Parathyroid adenoma (tissue), 2 donors: ENCODE results near the gene PDE8A.

Source experiments
- H2AFZ ChIP-seq: fragments of 300-600 bp; sonication (generic); one replicate; pipeline ENCODE4 v1.7.0; 2017; ENCODE audit warnings: antibody characterized with exemption, mild to moderate bottlenecking
- H3K27ac ChIP-seq: fragments of 300-600 bp; sonication (generic); one replicate; pipeline ENCODE4 v1.7.0; 2017
- H3K27me3 ChIP-seq: fragments of 300-600 bp; sonication (generic); one replicate; pipeline ENCODE4 v1.7.0; 2017; ENCODE audit warnings: low read length; ENCODE audit not compliant: control insufficient read depth, insufficient read depth
- H3K36me3 ChIP-seq: fragments of 300-600 bp; sonication (generic); one replicate; pipeline ENCODE4 v1.7.0; 2017; ENCODE audit warnings: low read length; ENCODE audit not compliant: control insufficient read depth, insufficient read depth
- H3K4me1 ChIP-seq: fragments of 300-600 bp; sonication (generic); one replicate; pipeline ENCODE4 v1.7.0; 2017; ENCODE audit warnings: control low read depth
- H3K4me2 ChIP-seq: fragments of 300-600 bp; sonication (generic); one replicate; pipeline ENCODE4 v1.7.0; 2017; ENCODE audit warnings: low read length
- H3K4me3 ChIP-seq: fragments of 300-600 bp; sonication (generic); one replicate; pipeline ENCODE4 v1.7.0; 2017; ENCODE audit warnings: low read depth, low read length
- H3K79me2 ChIP-seq: fragments of 300-600 bp; sonication (generic); one replicate; pipeline ENCODE4 v1.7.0; 2017; ENCODE audit warnings: control low read depth
- H3K9ac ChIP-seq: fragments of 300-600 bp; sonication (generic); one replicate; pipeline ENCODE4 v1.7.0; 2017; ENCODE audit warnings: mild to moderate bottlenecking
- H3K9me3 ChIP-seq: fragments of 300-600 bp; sonication (generic); one replicate; pipeline ENCODE4 v1.7.0; 2017; ENCODE audit warnings: low read length; ENCODE audit not compliant: control insufficient read depth
- CTCF ChIP-seq: fragments of 300-600 bp; sonication (generic); IDR thresholded peaks from one replicate; pipeline ENCODE4 v1.7.0; 2017; ENCODE audit warnings: antibody characterized with exemption, mild to moderate bottlenecking
- donor health status: primary hyperparathyroidism.

The PDE8A gene

GRCh38 chr15:85097250-85097649 is 115.6 kb downstream of the PDE8A start:
- H3K27me3 ChIP-seq: no peaks in the 10 kb centered on the region
- no peak overlapping the region for H3K4me2 ChIP-seq
- H2AFZ ChIP-seq: no peak overlapping the region
- no peaks in the 10 kb centered on the region for H3K9me3 ChIP-seq
- no peak overlapping the region for H3K27ac ChIP-seq
- H3K4me1 ChIP-seq: no peaks in the 10 kb centered on the region
- no peaks in the 10 kb centered on the region for H3K79me2 ChIP-seq
- no peak overlapping the region for H3K4me3 ChIP-seq
- H3K36me3 ChIP-seq: no peaks in the 10 kb centered on the region
- no peak for TF ChIP-seq CTCF
- no peak overlapping the region for H3K9ac ChIP-seq

GRCh38 chr15:85097725-85098124 is 116.1 kb downstream of the PDE8A start:
- no peaks in the 10 kb centered on the region for H3K9me3 ChIP-seq
- no peaks in the 10 kb centered on the region for H3K27me3 ChIP-seq
- H3K27ac ChIP-seq: no peak overlapping the region
- H3K4me1 ChIP-seq: no peaks in the 10 kb centered on the region
- H3K4me3 ChIP-seq: no peak overlapping the region
- no peak overlapping the region for H2AFZ ChIP-seq
- no peak for TF ChIP-seq CTCF
- H3K9ac ChIP-seq: no peak overlapping the region
- H3K79me2 ChIP-seq: no peaks in the 10 kb centered on the region
- no peak overlapping the region for H3K4me2 ChIP-seq
- H3K36me3 ChIP-seq: no peaks in the 10 kb centered on the region

GRCh38 chr15:85099195-85099803 is 117.6 kb downstream of the PDE8A start:
- no peak for TF ChIP-seq CTCF
- no peaks in the 10 kb centered on the region for H3K27me3 ChIP-seq
- no peak overlapping the region for H3K9ac ChIP-seq
- no peak overlapping the region for H3K4me3 ChIP-seq
- H3K27ac ChIP-seq: no peak overlapping the region
- H3K4me2 ChIP-seq: no peak overlapping the region
- no peaks in the 10 kb centered on the region for H3K9me3 ChIP-seq
- no peaks in the 10 kb centered on the region for H3K4me1 ChIP-seq
- no peaks in the 10 kb centered on the region for H3K36me3 ChIP-seq
- H2AFZ ChIP-seq: no peak overlapping the region
- no peaks in the 10 kb centered on the region for H3K79me2 ChIP-seq

GRCh38 chr15:85100186-85100937 is 118.7 kb downstream of the PDE8A start:
- H3K27ac ChIP-seq: no peak overlapping the region
- H3K4me3 ChIP-seq: no peak overlapping the region
- no peaks in the 10 kb centered on the region for H3K9me3 ChIP-seq
- no peaks in the 10 kb centered on the region for H3K79me2 ChIP-seq
- H3K36me3 ChIP-seq: no peaks in the 10 kb centered on the region
- H3K27me3 ChIP-seq: no peaks in the 10 kb centered on the region
- H3K4me1 ChIP-seq: no peaks in the 10 kb centered on the region
- no peak overlapping the region for H3K9ac ChIP-seq
- no peak for TF ChIP-seq CTCF
- H3K4me2 ChIP-seq: no peak overlapping the region
- no peak overlapping the region for H2AFZ ChIP-seq

GRCh38 chr15:85104584-85104983 is 122.9 kb downstream of the PDE8A start:
- Histone ChIP-seq H2AFZ (no peak overlapping the region), H3K4me3 (no peak overlapping the region), H3K27me3 (no peaks in the 10 kb centered on the region), H3K9ac (no peak overlapping the region), H3K36me3 (no peaks in the 10 kb centered on the region), H3K4me1 (no peaks in the 10 kb centered on the region), H3K4me2 (no peak overlapping the region), H3K79me2 (no peaks in the 10 kb centered on the region), H3K9me3 (no peaks in the 10 kb centered on the region), H3K27ac (no peak overlapping the region)
- TF ChIP-seq CTCF: no peak
